CD14-positive monocyte (primary cell): ENCODE measurements around the gene NEDD4L. TPM values are rescaled to one million over a fixed set of nuclear protein-coding genes. Genes with fewer than 3 reads are reported as not detected.

Experiments used
- DNase-seq, 3 donors: peaks; one replicate each; pipeline ENCODE4 v3.0.0-alpha.2; 2011 to 2022
- H2AFZ ChIP-seq: 2 replicates; pipeline ENCODE4 v1.6.0; 2012; ENCODE audit warnings: mild to moderate bottlenecking, low read depth, low read length, inconsistent platforms; ENCODE audit not compliant: insufficient read depth, poor library complexity, severe bottlenecking
- H3K27ac ChIP-seq, 2 donors: 1 replicate in 1 of 2; 2 replicates in 1 of 2; pipeline ENCODE4 v1.5.1; 2012 to 2013; ENCODE audit warnings: low read length in 2 of 2, control low read depth in 1 of 2, inconsistent platforms in 1 of 2, low read depth in 1 of 2, mild to moderate bottlenecking in 1 of 2
- H3K27me3 ChIP-seq, 2 donors: one replicate each; pipeline versions ENCODE4 v1.6.0 to v1.6.1; 2011 to 2013; ENCODE audit warnings: low read length in 2 of 2; ENCODE audit not compliant: control insufficient read depth in 2 of 2, insufficient read depth in 2 of 2
- H3K36me3 ChIP-seq, 2 donors: replicated peaks in 1 of 2; 1 replicate in 1 of 2; 2 replicates in 1 of 2; pipeline versions ENCODE4 v1.5.1 to v1.6.1; 2012 to 2013; ENCODE audit warnings: low read length in 2 of 2, control low read depth in 1 of 2, inconsistent platforms in 1 of 2, mild to moderate bottlenecking in 1 of 2; ENCODE audit not compliant: insufficient read depth in 2 of 2, control insufficient read depth in 1 of 2
- H3K4me1 ChIP-seq, 2 donors: 1 replicate in 1 of 2; 2 replicates in 1 of 2; pipeline versions ENCODE4 v1.5.1 to v1.6.1; 2012 to 2013; ENCODE audit warnings: low read length in 2 of 2, control low read depth in 1 of 2, inconsistent platforms in 1 of 2, mild to moderate bottlenecking in 1 of 2, moderate library complexity in 1 of 2; ENCODE audit not compliant: insufficient read depth in 2 of 2, control insufficient read depth in 1 of 2
- H3K4me2 ChIP-seq: replicated peaks from 2 replicates; pipeline ENCODE3; 2012; ENCODE audit warnings: low read length, moderate library complexity, mild to moderate bottlenecking; ENCODE audit not compliant: poor library complexity, severe bottlenecking; ENCODE audit errors: extremely low read depth
- H3K4me3 ChIP-seq, 3 experiments: fragments of 200-600 bp in 1 of 3; sonication (generic) in 1 of 3; replicated peaks in 1 of 3; 1 replicate in 2 of 3; 2 replicates in 1 of 3; pipeline ENCODE4 v1.5.1; 2011 to 2013; ENCODE audit warnings: low read length in 3 of 3, mild to moderate bottlenecking in 3 of 3, control low read depth in 2 of 3, low read depth in 2 of 3, inconsistent platforms in 1 of 3, moderate library complexity in 1 of 3
- H3K79me2 ChIP-seq: 2 replicates; pipeline ENCODE4 v1.6.0; 2012; ENCODE audit warnings: mild to moderate bottlenecking, control low read depth, inconsistent platforms, low read length, moderate library complexity; ENCODE audit not compliant: insufficient read depth
- H3K9ac ChIP-seq: 2 replicates; pipeline ENCODE4 v1.6.0; 2017; ENCODE audit warnings: low read length, mild to moderate bottlenecking; ENCODE audit not compliant: insufficient read depth, poor library complexity, severe bottlenecking
- H3K9me3 ChIP-seq, 2 donors: replicated peaks in 1 of 2; 1 replicate in 1 of 2; 2 replicates in 1 of 2; pipeline versions ENCODE4 v1.5.1 to v1.6.1; 2012 to 2013; ENCODE audit warnings: low read length in 2 of 2, control low read depth in 1 of 2; ENCODE audit not compliant: control insufficient read depth in 1 of 2, insufficient read depth in 1 of 2
- H4K20me1 ChIP-seq: 2 replicates; pipeline ENCODE4 v1.6.0; 2012; ENCODE audit warnings: mild to moderate bottlenecking, low read length, control low read depth, moderate library complexity; ENCODE audit not compliant: insufficient read depth
- H3K27ac Mint-ChIP-seq, 7 donors: one replicate each; pipeline ENCODE4 v1.8.0; 2020; ENCODE audit warnings: mild to moderate bottlenecking in 7 of 7, mixed read lengths in 7 of 7, moderate library complexity in 6 of 7, inconsistent platforms in 2 of 7
- H3K27me3 Mint-ChIP-seq, 3 donors: one replicate each; pipeline ENCODE4 v1.8.0; 2021 to 2022; ENCODE audit warnings: low read depth in 3 of 3, mild to moderate bottlenecking in 3 of 3, mixed read lengths in 3 of 3, moderate library complexity in 3 of 3, inconsistent platforms in 1 of 3
- H3K36me3 Mint-ChIP-seq, 2 donors: one replicate each; pipeline ENCODE4 v1.8.0; 2020; ENCODE audit warnings: mixed read lengths in 2 of 2, inconsistent platforms in 1 of 2, mild to moderate bottlenecking in 1 of 2
- H3K4me1 Mint-ChIP-seq: one replicate; pipeline ENCODE4 v1.8.0; 2020; ENCODE audit warnings: mild to moderate bottlenecking, mixed read lengths
- H3K4me3 Mint-ChIP-seq, 2 donors: one replicate each; pipeline ENCODE4 v1.8.0; 2020; ENCODE audit warnings: mild to moderate bottlenecking in 2 of 2, mixed read lengths in 2 of 2, moderate library complexity in 1 of 2
- H3K9me3 Mint-ChIP-seq, 7 donors: one replicate each; pipeline ENCODE4 v1.8.0; 2020 to 2022; ENCODE audit warnings: mixed read lengths in 7 of 7, mild to moderate bottlenecking in 6 of 7, moderate library complexity in 6 of 7, inconsistent platforms in 2 of 7
- CTCF ChIP-seq: fragments of 200-600 bp; IDR thresholded peaks from one replicate; pipeline ENCODE4 v1.8.0; 2022; ENCODE audit warnings: antibody characterized with exemption, mild to moderate bottlenecking
- WGBS: methylation state at CpG from one replicate; pipeline ENCODE4 v1.1.5; 2013; ENCODE audit warnings: missing lambda C conversion rate; ENCODE audit not compliant: insufficient coverage; 5-methylcytosine and 5-hydroxymethylcytosine counted together
- intact Hi-C, 2 donors: fragments of 100-400 bp; cut with micrococcal nuclease; formaldehyde crosslinking; loops; one replicate each; pipeline versions ENCODE4 v1.15.0 to v1.15.1; 2023
- polyA plus RNA-seq, 3 donors: library from polyadenylated mRNA; depleted of rRNA in 1 of 3; unstranded in 2 of 3; stranded (reverse) in 1 of 3; fragments of 300-500 nt in 2 of 3; fragments of >200 nt in 1 of 3; fragmentation: Illumina TruSeq in 2 of 3; gene quantifications; 1 replicate in 2 of 3; 2 replicates in 1 of 3; pipeline ENCODE4 v1.2.3, GENCODE V29; 2012 to 2021

The NEDD4L gene
- polyA plus RNA-seq, 3 donors: 2.5 to 5.2 (median 4.5) TPM

GRCh38 chr18:58320907-58321561 lies 277.0 kb downstream of the NEDD4L start:
- no peak for TF ChIP-seq CTCF
- Histone ChIP-seq H3K36me3 (no peaks in the 10 kb centered on the region), H3K27me3 (no peaks in the 10 kb centered on the region), H3K9ac (no peak overlapping the region), H3K4me2 (no peak overlapping the region), H2AFZ (no peak overlapping the region), H3K27ac (no peak overlapping the region), H3K9me3 (no peaks in the 10 kb centered on the region), H3K4me1 (peaks cover 15 to 20% of the 10 kb centered on the region in 2 donors), H4K20me1 (no peaks in the 10 kb centered on the region), H3K79me2 (no peaks in the 10 kb centered on the region), H3K4me3 (no peak overlapping the region)
- intact Hi-C loops: no loop called here
- no peak for DNase-seq
- no peaks in the 10 kb centered on the region for H3K36me3 Mint-ChIP-seq
- peaks cover 27% of the 10 kb centered on the region for H3K4me1 Mint-ChIP-seq
- peak overlapping the region in 3 of 7 donors; percentile 43 to 93 (median 73) for H3K27ac Mint-ChIP-seq
- H3K9me3 Mint-ChIP-seq: peaks cover 0 to 2% (median 0%) of the 10 kb centered on the region in 7 donors
- WGBS: 86% methylated on average over 2 of the region's 3 CpGs
- no peak overlapping the region for H3K4me3 Mint-ChIP-seq
- peaks cover 0 to 3% (median 1%) of the 10 kb centered on the region in 3 donors for H3K27me3 Mint-ChIP-seq

GRCh38 chr18:58321986-58322385 lies 278.0 kb downstream of the NEDD4L start:
- H3K27ac ChIP-seq: peak overlapping the region in 1 of 2 donors; percentile 62
- intact Hi-C loops: no loop called here
- peak; percentile 40 for TF ChIP-seq CTCF
- Mint-ChIP-seq H3K4me3 (peak overlapping the region in 1 of 2 donors; percentile 52), H3K36me3 (no peaks in the 10 kb centered on the region), H3K4me1 (peaks cover 21% of the 10 kb centered on the region), H3K9me3 (peaks cover 0 to 2% (median 0%) of the 10 kb centered on the region in 7 donors), H3K27me3 (peaks cover 0 to 3% (median 1%) of the 10 kb centered on the region in 3 donors), H3K27ac (peak overlapping the region; percentile 47 to 93 (median 83))
- no peak overlapping the region for H3K4me2 ChIP-seq
- H3K9me3 ChIP-seq: no peaks in the 10 kb centered on the region
- peak; percentile 84 to 85 (median 84) for DNase-seq
- no peaks in the 10 kb centered on the region for H3K27me3 ChIP-seq
- peaks cover 14 to 15% of the 10 kb centered on the region in 2 donors for H3K4me1 ChIP-seq
- H3K4me3 ChIP-seq: no peak overlapping the region
- H3K9ac ChIP-seq: no peak overlapping the region
- H3K36me3 ChIP-seq: no peaks in the 10 kb centered on the region
- whole genome bisulfite sequencing: 0% methylated on average over 2 of the region's 6 CpGs
- no peaks in the 10 kb centered on the region for H4K20me1 ChIP-seq
- no peak overlapping the region for H2AFZ ChIP-seq
- H3K79me2 ChIP-seq: no peaks in the 10 kb centered on the region
